Fibroblast of lung (primary cell): Measurements from ENCODE around the gene CTNNA2.

ENCODE experiments used
- CTCF ChIP-seq, 2 donors: IDR thresholded peaks in 1 of 2; conservative IDR thresholded peaks in 1 of 2; 1 replicate in 1 of 2; 2 replicates in 1 of 2; pipeline ENCODE4 v1.5.1; 2011 to 2012; ENCODE audit warnings: low read length in 2 of 2, control low read depth in 1 of 2, inconsistent platforms in 1 of 2, low read depth in 1 of 2, mild to moderate bottlenecking in 1 of 2
- EZH2 ChIP-seq: IDR thresholded peaks from 2 replicates; pipeline ENCODE4 v1.5.1; 2012; ENCODE audit warnings: low read length, control low read depth, mild to moderate bottlenecking; ENCODE audit errors: missing control alignments

- no peak for TF ChIP-seq CTCF (conservative IDR thresholded peaks at IDR 0.05 in 1 of 2, IDR thresholded peaks at IDR 0.05 in 1 of 2; ENCODE audit: low read depth in 1 of 2, low read length in 2 of 2)
- TF ChIP-seq EZH2, result no peak
Measured at GRCh38 chr2:80195034-80195433, 682.2 kb downstream of the CTNNA2 start.
